IMR-90 (cell line): ENCODE measurements around the gene H6PD. TPM values are rescaled to one million over a fixed set of nuclear protein-coding genes. Genes with fewer than 3 reads are reported as not detected.

Experiments
- ATAC-seq: fragments of 200-7000 bp; cut with Tn5 transposase; 2 replicates; pipeline ENCODE4 v1.9.1; 2020; ENCODE audit warnings: low read depth, mild to moderate bottlenecking, moderate library complexity
- BruUV-seq: library from RNA; stranded (reverse); fragments of 400-500 nt; replicated peaks from 2 replicates; lab custom pipeline; 2021; lab: Mats Ljungman, UMichigan
- CTCF ChIA-PET: fragments of 300-600 bp; formaldehyde crosslinking; extraction: SDS; loops from one replicate; lab custom pipeline; 2021; ENCODE audit warnings: antibody characterized with exemption; lab: Yijun Ruan, JAX
- POLR2A ChIA-PET: fragments of 300-600 bp; sonication (Branson Sonifier 250); formaldehyde crosslinking; loops from one replicate; lab custom pipeline; 2022; ENCODE audit warnings: antibody characterized with exemption; ENCODE audit not compliant: unreplicated experiment; lab: Charles Lee
- DNase-seq: peaks from one replicate; pipeline ENCODE4 v3.0.0; 2013
- H2AFZ ChIP-seq: replicated peaks from 2 replicates; pipeline ENCODE3; 2013; ENCODE audit warnings: low read length, mild to moderate bottlenecking; ENCODE audit not compliant: poor library complexity
- H2AK5ac ChIP-seq: 2 replicates; pipeline ENCODE4 v1.6.1; 2013; ENCODE audit warnings: low read depth, low read length, inconsistent platforms
- H2AK9ac ChIP-seq: replicated peaks from 2 replicates; pipeline ENCODE3; 2013; ENCODE audit warnings: mild to moderate bottlenecking, low read depth, low read length, moderate library complexity; ENCODE audit not compliant: poor library complexity
- H2BK120ac ChIP-seq: 2 replicates; pipeline ENCODE4 v1.6.1; 2013; ENCODE audit warnings: low read depth, low read length, inconsistent platforms
- H2BK15ac ChIP-seq: 3 replicates; pipeline ENCODE4 v1.6.1; 2013; ENCODE audit warnings: low read depth, low read length, inconsistent platforms
- H2BK20ac ChIP-seq: 2 replicates; pipeline ENCODE4 v1.6.1; 2013; ENCODE audit warnings: low read depth, mild to moderate bottlenecking, inconsistent platforms, low read length, moderate library complexity
- H2BK5ac ChIP-seq: 2 replicates; pipeline ENCODE4 v1.6.1; 2013; ENCODE audit warnings: mild to moderate bottlenecking, low read depth, low read length, inconsistent platforms; ENCODE audit not compliant: poor library complexity, severe bottlenecking
- H3K14ac ChIP-seq: replicated peaks from 2 replicates; pipeline ENCODE4 v1.6.1; 2013; ENCODE audit warnings: low read depth, low read length, inconsistent platforms
- H3K18ac ChIP-seq: 2 replicates; pipeline ENCODE4 v1.6.1; 2013; ENCODE audit warnings: low read depth, low read length, control low read depth
- H3K23ac ChIP-seq: 2 replicates; pipeline ENCODE4 v1.6.1; 2013; ENCODE audit warnings: low read depth, low read length, inconsistent platforms
- H3K27ac ChIP-seq: 2 replicates; pipeline ENCODE4 v1.5.1; 2013; ENCODE audit warnings: mild to moderate bottlenecking, control low read depth, low read length; ENCODE audit not compliant: insufficient read depth
- H3K27me3 ChIP-seq: 2 replicates; pipeline ENCODE4 v1.6.1; 2013; ENCODE audit warnings: low read length; ENCODE audit not compliant: control insufficient read depth, insufficient read depth
- H3K36me3 ChIP-seq: 2 replicates; pipeline ENCODE4 v1.6.1; 2013; ENCODE audit warnings: low read length, mixed read lengths; ENCODE audit not compliant: control insufficient read depth, insufficient read depth
- H3K4ac ChIP-seq: 2 replicates; pipeline ENCODE4 v1.6.1; 2013; ENCODE audit warnings: low read depth, low read length, inconsistent platforms
- H3K4me1 ChIP-seq: 2 replicates; pipeline ENCODE4 v1.6.1; 2013; ENCODE audit warnings: low read length, mixed read lengths; ENCODE audit not compliant: control insufficient read depth, insufficient read depth
- H3K4me2 ChIP-seq: 2 replicates; pipeline ENCODE4 v1.6.1; 2013; ENCODE audit warnings: low read depth, mild to moderate bottlenecking, control low read depth, low read length, moderate library complexity
- H3K4me3 ChIP-seq: 2 replicates; pipeline ENCODE4 v1.5.1; 2013; ENCODE audit warnings: low read depth, mild to moderate bottlenecking, control low read depth, low read length, moderate library complexity; ENCODE audit not compliant: insufficient read depth
- H3K56ac ChIP-seq: 2 replicates; pipeline ENCODE4 v1.6.1; 2013; ENCODE audit warnings: low read length, inconsistent platforms; ENCODE audit not compliant: insufficient read depth; ENCODE audit errors: extremely low read depth
- H3K79me1 ChIP-seq, 2 experiments: 2 replicates each; pipeline ENCODE4 v1.6.1; 2013; ENCODE audit warnings: low read length in 2 of 2, inconsistent platforms in 1 of 2, low read depth in 1 of 2
- H3K9ac ChIP-seq: 2 replicates; pipeline ENCODE4 v1.6.1; 2013; ENCODE audit warnings: low read depth, low read length, control low read depth
- H3K9me1 ChIP-seq: 2 replicates; pipeline ENCODE4 v1.6.1; 2013; ENCODE audit warnings: low read length, inconsistent platforms; ENCODE audit not compliant: insufficient read depth
- H3K9me3 ChIP-seq: 2 replicates; pipeline ENCODE4 v1.6.1; 2013; ENCODE audit warnings: low read length; ENCODE audit not compliant: control insufficient read depth, insufficient read depth
- H4K20me1 ChIP-seq: 2 replicates; pipeline ENCODE4 v1.6.1; 2013; ENCODE audit warnings: low read length, inconsistent platforms; ENCODE audit not compliant: insufficient read depth
- H4K5ac ChIP-seq: 2 replicates; pipeline ENCODE4 v1.6.1; 2013; ENCODE audit warnings: mild to moderate bottlenecking, low read depth, low read length, control low read depth
- H4K8ac ChIP-seq, 2 experiments: 2 replicates each; pipeline ENCODE4 v1.6.1; 2013; ENCODE audit warnings: low read depth in 2 of 2, low read length in 2 of 2, control low read depth in 1 of 2, inconsistent platforms in 1 of 2
- H4K91ac ChIP-seq: 2 replicates; pipeline ENCODE4 v1.6.1; 2013; ENCODE audit warnings: low read depth, low read length, inconsistent platforms; ENCODE audit not compliant: insufficient read depth
- CEBPB ChIP-seq: IDR thresholded peaks from 2 replicates; pipeline ENCODE4 v1.6.1; 2012; ENCODE audit warnings: low read depth, low read length, improper control_type of control experiment
- CHD1 ChIP-seq: IDR thresholded peaks from 2 replicates; pipeline ENCODE4 v1.6.1; 2012; ENCODE audit warnings: low read depth, low read length, improper control_type of control experiment
- ELK1 ChIP-seq: fragments of 150-350 bp; IDR thresholded peaks from 2 replicates; pipeline ENCODE4 v1.6.1; 2016; ENCODE audit warnings: low read depth, mild to moderate bottlenecking, low read length, moderate library complexity, borderline replicate concordance
- MAFK ChIP-seq: IDR thresholded peaks from 2 replicates; pipeline ENCODE4 v1.6.1; 2012; ENCODE audit warnings: low read depth, low read length, improper control_type of control experiment
- MAZ ChIP-seq: IDR thresholded peaks from 2 replicates; pipeline ENCODE4 v1.6.1; 2012; ENCODE audit warnings: low read depth, mild to moderate bottlenecking, low read length, improper control_type of control experiment, moderate library complexity, borderline replicate concordance
- MXI1 ChIP-seq: IDR thresholded peaks from 2 replicates; pipeline ENCODE4 v1.6.1; 2012; ENCODE audit warnings: low read depth, mild to moderate bottlenecking, low read length, moderate library complexity, borderline replicate concordance
- NFE2L2 ChIP-seq: fragments of 150-350 bp; IDR thresholded peaks from 2 replicates; pipeline ENCODE4 v1.6.1; 2016; ENCODE audit warnings: low read depth, mild to moderate bottlenecking, low read length
- POLR2A ChIP-seq: IDR thresholded peaks from 2 replicates; pipeline ENCODE4 v1.6.1; 2012; ENCODE audit warnings: mild to moderate bottlenecking, low read depth, low read length
- RAD21 ChIP-seq: IDR thresholded peaks from 2 replicates; pipeline ENCODE4 v1.6.1; 2012; ENCODE audit warnings: low read length, improper control_type of control experiment
- RCOR1 ChIP-seq: IDR thresholded peaks from 2 replicates; pipeline ENCODE4 v1.6.1; 2012; ENCODE audit warnings: mild to moderate bottlenecking, low read length, improper control_type of control experiment; ENCODE audit not compliant: insufficient replicate concordance
- RFX5 ChIP-seq: IDR thresholded peaks from 2 replicates; pipeline ENCODE4 v1.8.0; 2012; ENCODE audit warnings: low read depth, mild to moderate bottlenecking, low read length, moderate library complexity
- USF2 ChIP-seq: fragments of 150-350 bp; IDR thresholded peaks from 2 replicates; pipeline ENCODE4 v1.6.1; 2017; ENCODE audit warnings: mild to moderate bottlenecking, antibody characterized with exemption, low read length, low read depth
- WGBS, 2 experiments: methylation state at CpG; one replicate each; pipeline versions ENCODE4 v1.1.5 to v1.1.7; 2013; ENCODE audit warnings: missing lambda C conversion rate in 2 of 2; ENCODE audit not compliant: insufficient read length in 1 of 2; ENCODE audit errors: extremely low coverage in 2 of 2; 5-methylcytosine and 5-hydroxymethylcytosine counted together
- dilution Hi-C: fragments of 300-500 bp; cut with HindIII; formaldehyde crosslinking; loops from one replicate; pipeline ENCODE4 v1.14.3; 2018; ENCODE audit warnings: low sequenced_read_pairs; ENCODE audit not compliant: unreplicated experiment
- in situ Hi-C: fragments of 300-500 bp; cut with MboI; formaldehyde crosslinking; loops from 3 replicates; pipeline ENCODE4 v1.14.3; 2019; ENCODE audit warnings: low sequenced_read_pairs, inconsistent platforms, mixed read lengths
- intact Hi-C: fragments of 100-400 bp; cut with micrococcal nuclease; formaldehyde crosslinking; loops from 2 replicates; pipeline ENCODE4 v1.10.0; 2022
- polyA plus RNA-seq, 3 experiments: library from polyadenylated mRNA; depleted of rRNA; stranded (reverse); fragments of >200 nt; gene quantifications; 2 replicates each; pipeline ENCODE4 v1.2.3, GENCODE V29; 2012; ENCODE audit warnings: low replicate concordance in 1 of 3
- total RNA-seq: library from RNA; depleted of rRNA; stranded (reverse); fragments of >200 nt; gene quantifications from 2 replicates; pipeline ENCODE4 v1.2.3, GENCODE V29; 2012
- TF ChIP-seq, protein P1 (sequence below): conservative IDR thresholded peaks from 2 replicates; pipeline ENCODE4 v1.5.1; 2012; ENCODE audit warnings: mild to moderate bottlenecking, low read depth, low read length, improper control_type of control experiment

Gene H6PD
- total and polyA plus RNA-seq, 2 of the 4 experiments (the other 2 are of a cell fraction), result 9.3 to 22.1 TPM

- Histone ChIP-seq H2BK20ac (peak overlapping the region; percentile 91), H3K79me1 (peaks cover 0 to 24% of the 10 kb centered on the region in 2 experiments; a peak in 2 of 4 replicates), H3K9ac (peak overlapping the region; percentile 66), H4K20me1 (no peaks in the 10 kb centered on the region), H3K23ac (peak overlapping the region; percentile 97), H3K4me1 (peaks cover 18% of the 10 kb centered on the region), H3K18ac (peak overlapping the region; percentile 80), H2BK15ac (peak overlapping the region; percentile 78; the same call in 2 of the 3 replicates), H3K4me2 (peak overlapping the region; percentile 96), H3K4me3 (peak overlapping the region; percentile 76), H2AK9ac (peak overlapping the region; percentile 92), H2BK120ac (peak overlapping the region; percentile 91), H3K36me3 (no peaks in the 10 kb centered on the region), H3K14ac (peak overlapping the region; percentile 98), H3K27me3 (no peaks in the 10 kb centered on the region; the same call in 1 of the 2 replicates), H3K9me3 (no peaks in the 10 kb centered on the region), H4K8ac (peak overlapping the region; percentile 4 to 76; a peak in 3 of 4 replicates), H3K9me1 (no peaks in the 10 kb centered on the region), H3K4ac (peak overlapping the region; percentile 95), H2BK5ac (peak overlapping the region; percentile 88), H3K56ac (peak overlapping the region; percentile 83), H4K5ac (peak overlapping the region; percentile 45; the same call in 1 of the 2 replicates), H3K27ac (peak overlapping the region; percentile 67), H2AK5ac (peak overlapping the region; percentile 66), H4K91ac (peak overlapping the region; percentile 71), H2AFZ (peak overlapping the region; percentile 99)
- ChIA-PET CTCF (interaction anchor here (1.2 to 1.8 kb wide), 3 partner anchors 15 to 91 kb away, joined by 4 to 8 read pairs (median 7); partner anchors contain the start of gene H6PD), POLR2A (interaction anchor here (0.6 to 1.9 kb wide), 4 partner anchors 14 to 1938 kb away, joined by 3 to 14 read pairs (median 4); no protein-coding TSS in a partner anchor)
- ATAC-seq (peak; percentile 74), DNase-seq (peak; percentile 86)
- WGBS, 2 experiments, result 0% methylated on average over 2 of the region's 24 CpGs; no CpG with 5 or more reads in 1 of the 2 experiments
- no TSS peak for BruUV-seq
- dilution Hi-C loops (no loop called here), in situ Hi-C loops (no loop called here), intact Hi-C loops (loop anchor here (5.0 kb wide), 2 partner anchors 36 to 74 kb away; partner anchors contain the start of gene GPR157)
- TF ChIP-seq USF2 (peak; percentile 42), NFE2L2 (no peak), CHD1 (no peak), CEBPB (peak; percentile 40; the same call in 1 of the 2 replicates), MAZ (no peak; the same call in 1 of the 2 replicates), RFX5 (no peak), MAFK (no peak), MXI1 (peak; percentile 98), RAD21 (no peak), RCOR1 (no peak), POLR2A (peak; percentile 71), ELK1 (no peak)
- TF ChIP-seq, protein P1, sequence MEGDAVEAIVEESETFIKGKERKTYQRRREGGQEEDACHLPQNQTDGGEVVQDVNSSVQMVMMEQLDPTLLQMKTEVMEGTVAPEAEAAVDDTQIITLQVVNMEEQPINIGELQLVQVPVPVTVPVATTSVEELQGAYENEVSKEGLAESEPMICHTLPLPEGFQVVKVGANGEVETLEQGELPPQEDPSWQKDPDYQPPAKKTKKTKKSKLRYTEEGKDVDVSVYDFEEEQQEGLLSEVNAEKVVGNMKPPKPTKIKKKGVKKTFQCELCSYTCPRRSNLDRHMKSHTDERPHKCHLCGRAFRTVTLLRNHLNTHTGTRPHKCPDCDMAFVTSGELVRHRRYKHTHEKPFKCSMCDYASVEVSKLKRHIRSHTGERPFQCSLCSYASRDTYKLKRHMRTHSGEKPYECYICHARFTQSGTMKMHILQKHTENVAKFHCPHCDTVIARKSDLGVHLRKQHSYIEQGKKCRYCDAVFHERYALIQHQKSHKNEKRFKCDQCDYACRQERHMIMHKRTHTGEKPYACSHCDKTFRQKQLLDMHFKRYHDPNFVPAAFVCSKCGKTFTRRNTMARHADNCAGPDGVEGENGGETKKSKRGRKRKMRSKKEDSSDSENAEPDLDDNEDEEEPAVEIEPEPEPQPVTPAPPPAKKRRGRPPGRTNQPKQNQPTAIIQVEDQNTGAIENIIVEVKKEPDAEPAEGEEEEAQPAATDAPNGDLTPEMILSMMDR, result no peak
Measured at GRCh38 chr1:9201401-9202239, 33.0 kb upstream of the H6PD start.
